ENCODE data around the gene ARHGAP8. TPM values are rescaled to one million over a fixed set of nuclear protein-coding genes. Genes with fewer than 3 reads are reported as not detected.
"Not testable (repeated sequence)": the region's sequence is repeated elsewhere in the genome, so short reads cannot be mapped to it uniquely, and the experiment has no call there.

The ARHGAP8 gene
- total RNA-seq, 1 donor from 2014 or later, result 38.1 TPM

DNA sequence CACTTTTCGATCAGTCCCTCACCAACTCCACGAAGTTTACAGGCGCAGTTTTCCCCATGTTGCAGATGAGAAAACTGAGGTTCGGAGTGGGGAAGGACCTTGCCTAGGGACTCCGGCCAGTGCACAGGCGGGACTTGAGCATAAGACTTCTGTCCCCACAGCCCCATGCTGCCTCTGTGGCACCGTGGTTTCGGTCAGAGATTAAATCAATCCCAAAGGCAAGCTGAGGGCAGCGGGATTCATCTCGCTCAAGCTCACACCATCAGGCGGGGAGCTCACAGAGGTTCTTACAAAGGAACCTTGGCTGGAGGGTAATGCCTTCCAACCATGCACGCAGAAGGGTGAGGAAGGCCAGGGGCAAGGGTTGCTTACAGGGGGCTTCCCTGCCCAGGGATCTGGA is 141.9 kb downstream of the ARHGAP8 start:
- no peak overlapping the region for H3K4me3 ChIP-seq (ENCODE audit: low read depth, low read length)
- no peak for DNase-seq (ENCODE audit: low read depth)
- TF ChIP-seq, protein P1, sequence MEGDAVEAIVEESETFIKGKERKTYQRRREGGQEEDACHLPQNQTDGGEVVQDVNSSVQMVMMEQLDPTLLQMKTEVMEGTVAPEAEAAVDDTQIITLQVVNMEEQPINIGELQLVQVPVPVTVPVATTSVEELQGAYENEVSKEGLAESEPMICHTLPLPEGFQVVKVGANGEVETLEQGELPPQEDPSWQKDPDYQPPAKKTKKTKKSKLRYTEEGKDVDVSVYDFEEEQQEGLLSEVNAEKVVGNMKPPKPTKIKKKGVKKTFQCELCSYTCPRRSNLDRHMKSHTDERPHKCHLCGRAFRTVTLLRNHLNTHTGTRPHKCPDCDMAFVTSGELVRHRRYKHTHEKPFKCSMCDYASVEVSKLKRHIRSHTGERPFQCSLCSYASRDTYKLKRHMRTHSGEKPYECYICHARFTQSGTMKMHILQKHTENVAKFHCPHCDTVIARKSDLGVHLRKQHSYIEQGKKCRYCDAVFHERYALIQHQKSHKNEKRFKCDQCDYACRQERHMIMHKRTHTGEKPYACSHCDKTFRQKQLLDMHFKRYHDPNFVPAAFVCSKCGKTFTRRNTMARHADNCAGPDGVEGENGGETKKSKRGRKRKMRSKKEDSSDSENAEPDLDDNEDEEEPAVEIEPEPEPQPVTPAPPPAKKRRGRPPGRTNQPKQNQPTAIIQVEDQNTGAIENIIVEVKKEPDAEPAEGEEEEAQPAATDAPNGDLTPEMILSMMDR (conservative IDR thresholded peaks at IDR 0.05; ENCODE audit: low read depth, low read length), result no peak

GRCh38 chr22:44894782-44895181 is 142.4 kb downstream of the ARHGAP8 start:
- TF ChIP-seq, protein P1 (conservative IDR thresholded peaks at IDR 0.05; ENCODE audit: low read depth, low read length), result no peak
- no peak overlapping the region for H3K4me3 ChIP-seq (ENCODE audit: low read depth, low read length)
- DNase-seq (ENCODE audit: low read depth), result no peak

DNA sequence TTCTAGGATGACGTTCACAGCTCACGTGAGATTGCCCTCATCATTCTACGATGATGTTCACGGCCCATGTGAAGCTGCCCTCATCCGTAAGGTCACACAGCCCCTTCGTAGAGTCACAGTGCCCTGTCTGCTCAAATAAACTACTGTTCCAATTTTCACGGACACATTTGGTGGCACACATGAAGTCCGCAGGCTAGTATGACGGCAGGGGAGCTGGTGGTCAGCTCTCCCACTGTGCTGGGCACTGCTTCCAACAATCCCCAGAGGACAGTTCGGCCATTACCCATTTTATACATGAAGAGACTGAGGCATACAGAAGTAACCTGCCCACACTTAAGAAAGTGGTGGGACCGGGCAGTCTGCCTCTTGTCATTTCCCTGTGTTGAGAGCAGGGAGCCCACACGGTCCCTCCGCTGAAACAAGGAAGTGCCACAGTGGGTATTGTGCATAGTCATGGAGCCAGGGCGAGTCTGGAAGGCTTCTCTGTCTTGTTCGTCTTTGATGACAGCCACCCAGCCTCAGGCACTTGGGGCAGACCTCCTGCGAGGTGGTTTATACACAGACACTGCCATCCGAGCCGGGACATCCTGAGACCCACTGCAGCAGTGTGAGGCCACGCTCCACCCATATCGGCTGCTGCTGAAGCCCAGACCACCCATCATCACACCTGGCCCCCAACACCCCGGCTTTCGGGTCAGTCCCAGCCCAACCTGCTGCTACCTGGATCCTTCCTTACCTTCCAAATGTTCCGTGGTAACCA is 143.1 kb downstream of the ARHGAP8 start:
- no peak overlapping the region for H3K4me3 ChIP-seq (ENCODE audit: low read depth, low read length)
- TF ChIP-seq, protein P1 (conservative IDR thresholded peaks at IDR 0.05; ENCODE audit: low read depth, low read length), result no peak
- DNase-seq (ENCODE audit: low read depth), result no peak

- TF ChIP-seq, protein P1 (conservative IDR thresholded peaks at IDR 0.05; ENCODE audit: low read depth, low read length), result no peak
- H3K4me3 ChIP-seq (ENCODE audit: low read depth, low read length), result no peak overlapping the region
- DNase-seq (ENCODE audit: low read depth), result no peak
Observed at GRCh38 chr22:44898236-44898635, 145.9 kb downstream of the ARHGAP8 start.

GRCh38 chr22:44901301-44901700 is 148.9 kb downstream of the ARHGAP8 start:
- DNase-seq (ENCODE audit: low read depth), result no peak
- TF ChIP-seq, protein P1 (conservative IDR thresholded peaks at IDR 0.05; ENCODE audit: low read depth, low read length), result no peak
- H3K4me3 ChIP-seq (ENCODE audit: low read depth, low read length), result no peak overlapping the region

DNA sequence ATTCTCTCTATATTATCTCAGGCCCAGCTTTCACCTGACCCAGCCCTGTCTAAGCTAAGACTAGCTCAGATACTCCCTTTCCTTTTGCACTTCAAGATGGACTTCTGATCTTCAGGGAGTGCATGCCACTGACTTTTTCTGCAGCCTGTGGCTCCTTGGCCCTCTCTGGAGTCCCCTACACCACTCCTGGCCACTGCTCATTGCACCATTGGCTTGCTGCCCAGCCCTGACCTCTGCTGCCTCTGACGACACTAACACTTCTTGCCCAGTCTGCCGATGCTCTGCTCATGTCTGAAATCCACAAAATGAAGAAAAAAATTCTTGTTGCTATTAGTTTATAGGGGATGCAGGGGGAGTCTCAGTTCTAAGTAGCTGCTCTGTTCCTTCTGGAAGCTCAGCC is 150.8 kb downstream of the ARHGAP8 start:
- H3K4me3 ChIP-seq (ENCODE audit: low read depth, low read length); DNase-seq (ENCODE audit: low read depth): not testable (repeated sequence)

- not testable (repeated sequence) for H3K4me3 ChIP-seq (ENCODE audit: low read depth, low read length); DNase-seq (ENCODE audit: low read depth)
Observed at GRCh38 chr22:44904492-44905152, 152.2 kb downstream of the ARHGAP8 start.

All from epithelial cell of proximal tubule (primary cell).